ENCODE measurements around the gene SNRNP70. TPM values are rescaled to one million over a fixed set of nuclear protein-coding genes. Genes with fewer than 3 reads are reported as not detected.

SNRNP70 gene
- total RNA-seq, 2 experiments from 2014 or later = 181 to 392 TPM

DNA sequence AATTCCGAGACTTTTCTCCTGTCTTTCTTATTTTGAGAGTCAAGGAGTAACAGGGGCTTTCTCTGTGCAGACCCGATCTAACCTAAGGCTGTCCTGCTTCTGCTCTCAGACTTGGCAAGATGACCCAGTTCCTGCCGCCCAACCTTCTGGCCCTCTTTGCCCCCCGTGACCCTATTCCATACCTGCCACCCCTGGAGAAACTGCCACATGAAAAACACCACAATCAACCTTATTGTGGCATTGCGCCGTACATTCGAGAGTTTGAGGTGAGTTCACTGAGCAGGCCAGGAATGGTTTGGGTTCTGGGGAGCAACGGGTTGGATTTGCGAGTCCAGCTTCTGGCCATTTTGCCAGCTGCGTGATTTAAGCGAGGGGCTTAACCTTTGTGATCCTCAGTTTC is 1.0 kb downstream of the SNRNP70 start:
- peaks cover 24% of the 10 kb centered on the region for H4K20me1 ChIP-seq (ENCODE audit: insufficient read depth, low read length)
- DNase-seq (ENCODE audit: low spot score) = no peak
- H3K79me2 ChIP-seq (ENCODE audit: insufficient read depth, low read depth, low read length) = peaks cover 52% of the 10 kb centered on the region
- no peak overlapping the region for H2AFZ ChIP-seq (ENCODE audit: low read length)
- CTCF ChIA-PET (ENCODE audit: unreplicated experiment) = no interaction called here
- no peaks in the 10 kb centered on the region for H3K9me2 ChIP-seq (ENCODE audit: insufficient read depth, low read length)
- peaks cover 21% of the 10 kb centered on the region for H3K4me1 ChIP-seq (ENCODE audit: insufficient read depth, low read length, poor library complexity, severe bottlenecking)
- H3K9me3 ChIP-seq (ENCODE audit: low read length) = no peaks in the 10 kb centered on the region
- H3K4me3 ChIP-seq (ENCODE audit: low read depth, low read length, poor library complexity, severe bottlenecking) = peak overlapping the region; percentile 98
- H3K27ac ChIP-seq (ENCODE audit: low read depth, low read length, poor library complexity, severe bottlenecking) = no peak overlapping the region
- intact Hi-C loops (cut with micrococcal nuclease; ENCODE audit: unreplicated experiment) = no loop called here
- POLR2A ChIA-PET = interaction anchor here (0.7 kb wide), 2 partner anchors 537 to 816 kb away, joined by 3 to 6 read pairs; no protein-coding TSS in a partner anchor
- TF ChIP-seq, protein P1, sequence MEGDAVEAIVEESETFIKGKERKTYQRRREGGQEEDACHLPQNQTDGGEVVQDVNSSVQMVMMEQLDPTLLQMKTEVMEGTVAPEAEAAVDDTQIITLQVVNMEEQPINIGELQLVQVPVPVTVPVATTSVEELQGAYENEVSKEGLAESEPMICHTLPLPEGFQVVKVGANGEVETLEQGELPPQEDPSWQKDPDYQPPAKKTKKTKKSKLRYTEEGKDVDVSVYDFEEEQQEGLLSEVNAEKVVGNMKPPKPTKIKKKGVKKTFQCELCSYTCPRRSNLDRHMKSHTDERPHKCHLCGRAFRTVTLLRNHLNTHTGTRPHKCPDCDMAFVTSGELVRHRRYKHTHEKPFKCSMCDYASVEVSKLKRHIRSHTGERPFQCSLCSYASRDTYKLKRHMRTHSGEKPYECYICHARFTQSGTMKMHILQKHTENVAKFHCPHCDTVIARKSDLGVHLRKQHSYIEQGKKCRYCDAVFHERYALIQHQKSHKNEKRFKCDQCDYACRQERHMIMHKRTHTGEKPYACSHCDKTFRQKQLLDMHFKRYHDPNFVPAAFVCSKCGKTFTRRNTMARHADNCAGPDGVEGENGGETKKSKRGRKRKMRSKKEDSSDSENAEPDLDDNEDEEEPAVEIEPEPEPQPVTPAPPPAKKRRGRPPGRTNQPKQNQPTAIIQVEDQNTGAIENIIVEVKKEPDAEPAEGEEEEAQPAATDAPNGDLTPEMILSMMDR (conservative IDR thresholded peaks at IDR 0.05; ENCODE audit: low read length) = no peak
- no peak for TF ChIP-seq EZH2phosphoT487 (IDR thresholded peaks at IDR 0.05; ENCODE audit: borderline replicate concordance, low read depth, low read length)
- peaks cover 51% of the 10 kb centered on the region for H3K36me3 ChIP-seq (ENCODE audit: insufficient read depth, low read length)
- peak overlapping the region; percentile 100 for H3K4me2 ChIP-seq (ENCODE audit: low read length)
- BruUV-seq (replicated peaks) = no TSS peak

DNA sequence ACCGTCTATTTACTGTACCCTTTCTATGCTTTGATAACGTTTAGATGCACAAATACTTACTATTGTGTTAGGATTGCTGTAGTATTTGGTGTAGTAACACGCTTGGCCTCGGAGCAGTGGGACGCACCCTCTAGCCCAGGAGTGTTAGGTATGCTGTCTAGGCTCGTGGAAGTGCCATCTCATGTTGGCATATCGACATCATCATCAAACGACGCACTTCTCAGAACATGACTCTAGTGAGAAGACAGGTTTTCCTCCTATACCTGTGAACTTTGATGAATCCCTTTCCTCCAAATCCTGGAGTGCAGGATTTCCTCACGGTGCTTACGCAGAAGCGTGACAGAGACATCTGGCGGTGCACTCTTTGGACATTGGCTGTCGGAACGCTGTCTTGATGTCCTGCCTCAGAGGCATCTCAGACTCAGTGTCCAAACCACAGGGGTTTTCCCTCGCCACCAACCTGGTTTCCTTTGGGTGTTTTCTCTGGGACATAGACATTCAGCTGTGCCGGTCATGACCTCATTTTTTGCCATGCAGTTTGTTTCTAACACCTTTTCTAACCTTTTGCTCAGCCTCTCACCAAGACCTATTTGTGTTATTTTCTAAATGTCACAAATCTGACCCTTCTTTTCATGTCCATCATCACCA is 6.3 kb downstream of the SNRNP70 start:
- TF ChIP-seq, protein P1 (conservative IDR thresholded peaks at IDR 0.05; ENCODE audit: low read length) = no peak
- TF ChIP-seq EZH2phosphoT487 (IDR thresholded peaks at IDR 0.05; ENCODE audit: borderline replicate concordance, low read depth, low read length) = no peak
- POLR2A ChIA-PET = no interaction called here
- H4K20me1 ChIP-seq (ENCODE audit: insufficient read depth, low read length) = peaks cover 15% of the 10 kb centered on the region

DNA sequence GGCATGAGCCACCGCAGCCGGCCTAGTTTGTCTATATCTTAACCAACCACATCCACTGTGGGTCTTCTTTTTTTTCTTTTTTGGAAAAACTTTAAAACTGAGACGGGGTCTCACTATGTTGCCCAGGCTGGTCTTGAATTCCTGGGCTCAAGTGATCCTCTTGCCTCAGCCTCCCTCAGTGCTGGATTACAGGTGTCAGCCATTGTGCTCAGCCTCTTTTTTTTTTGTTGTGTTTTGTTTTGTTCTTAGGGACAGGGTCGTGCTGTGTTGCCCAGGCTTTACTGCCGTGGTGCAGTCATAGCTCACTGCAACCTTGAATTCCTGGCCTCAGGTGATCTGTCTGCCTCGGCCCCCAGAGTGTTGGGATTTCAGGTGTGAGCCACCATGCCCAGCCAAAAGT is 7.4 kb downstream of the SNRNP70 start:
- Histone ChIP-seq H3K4me3 (ENCODE audit: low read depth, low read length, poor library complexity, severe bottlenecking) (no peak overlapping the region), H3K4me1 (ENCODE audit: insufficient read depth, low read length, poor library complexity, severe bottlenecking) (peaks cover 1% of the 10 kb centered on the region), H3K36me3 (ENCODE audit: insufficient read depth, low read length) (peaks cover 94% of the 10 kb centered on the region), H3K27ac (ENCODE audit: low read depth, low read length, poor library complexity, severe bottlenecking) (no peak overlapping the region), H3K79me2 (ENCODE audit: insufficient read depth, low read depth, low read length) (peaks cover 28% of the 10 kb centered on the region), H2AFZ (ENCODE audit: low read length) (no peak overlapping the region), H3K9me2 (ENCODE audit: insufficient read depth, low read length) (no peaks in the 10 kb centered on the region), H3K4me2 (ENCODE audit: low read length) (no peak overlapping the region), H4K20me1 (ENCODE audit: insufficient read depth, low read length) (peaks cover 8% of the 10 kb centered on the region; the same call in 1 of the 2 replicates), H3K9me3 (ENCODE audit: low read length) (no peaks in the 10 kb centered on the region)
- ChIA-PET CTCF (ENCODE audit: unreplicated experiment) (no interaction called here), POLR2A (interaction anchor here (0.6 kb wide), 1 partner anchor 359 kb away, joined by 4 read pairs; the partner anchor contains the start of gene PIH1D1)
- TF ChIP-seq, protein P1 (conservative IDR thresholded peaks at IDR 0.05; ENCODE audit: low read length) = no peak
- TF ChIP-seq EZH2phosphoT487 (IDR thresholded peaks at IDR 0.05; ENCODE audit: borderline replicate concordance, low read depth, low read length) = no peak
- intact Hi-C loops (cut with micrococcal nuclease; ENCODE audit: unreplicated experiment) = no loop called here
- no TSS peak for BruUV-seq (replicated peaks)
- DNase-seq (ENCODE audit: low spot score) = no peak

More for the DNA sequence above, 6.3 kb downstream of the SNRNP70 start:
- Histone ChIP-seq H3K9me3 (ENCODE audit: low read length) (no peaks in the 10 kb centered on the region), H2AFZ (ENCODE audit: low read length) (no peak overlapping the region), H3K9me2 (ENCODE audit: insufficient read depth, low read length) (no peaks in the 10 kb centered on the region), H3K27ac (ENCODE audit: low read depth, low read length, poor library complexity, severe bottlenecking) (no peak overlapping the region), H3K4me3 (ENCODE audit: low read depth, low read length, poor library complexity, severe bottlenecking) (no peak overlapping the region), H3K36me3 (ENCODE audit: insufficient read depth, low read length) (peaks cover 95% of the 10 kb centered on the region), H3K4me1 (ENCODE audit: insufficient read depth, low read length, poor library complexity, severe bottlenecking) (peaks cover 13% of the 10 kb centered on the region), H3K4me2 (ENCODE audit: low read length) (no peak overlapping the region), H3K79me2 (ENCODE audit: insufficient read depth, low read depth, low read length) (peaks cover 40% of the 10 kb centered on the region)
- CTCF ChIA-PET (ENCODE audit: unreplicated experiment) = no interaction called here
- DNase-seq (ENCODE audit: low spot score) = no peak
- no TSS peak for BruUV-seq (replicated peaks)
- intact Hi-C loops (cut with micrococcal nuclease; ENCODE audit: unreplicated experiment) = no loop called here
